Rectal smooth muscle tissue (tissue), 1 donor: Measurements from ENCODE around the gene ZMIZ2.
"Not testable (repeated sequence)": the region's sequence is repeated elsewhere in the genome, so short reads cannot be mapped to it uniquely, and the experiment has no call there.

ENCODE experiments used
- H3K27ac ChIP-seq: one replicate; pipeline ENCODE4 v1.7.0; 2013; ENCODE audit warnings: low read depth, low read length, inconsistent platforms
- H3K27me3 ChIP-seq: one replicate; pipeline ENCODE4 v1.7.0; 2013; ENCODE audit warnings: low read length; ENCODE audit not compliant: control insufficient read depth, insufficient read depth
- H3K36me3 ChIP-seq: one replicate; pipeline ENCODE4 v1.7.0; 2013; ENCODE audit warnings: low read length; ENCODE audit not compliant: control insufficient read depth, insufficient read depth
- H3K4me1 ChIP-seq: one replicate; pipeline ENCODE4 v1.7.0; 2013; ENCODE audit warnings: low read length; ENCODE audit not compliant: control insufficient read depth, insufficient read depth
- H3K4me3 ChIP-seq: one replicate; pipeline ENCODE4 v1.7.0; 2013; ENCODE audit warnings: low read length
- H3K9ac ChIP-seq: one replicate; pipeline ENCODE4 v1.7.0; 2013; ENCODE audit warnings: low read length

ZMIZ2 gene

GRCh38 chr7:44772867-44773266 is 24.2 kb downstream of the ZMIZ2 start:
- H3K27ac ChIP-seq: no peak overlapping the region
- H3K4me1 ChIP-seq: peaks cover 24% of the 10 kb centered on the region
- H3K4me3 ChIP-seq: no peak overlapping the region
- no peaks in the 10 kb centered on the region for H3K36me3 ChIP-seq
- H3K9ac ChIP-seq: no peak overlapping the region
- H3K27me3 ChIP-seq: no peaks in the 10 kb centered on the region

- H3K27ac ChIP-seq, H3K4me3 ChIP-seq, H3K4me1 ChIP-seq, H3K9ac ChIP-seq, H3K36me3 ChIP-seq, H3K27me3 ChIP-seq: not testable (repeated sequence)
These were observed 25.8 kb downstream of the ZMIZ2 start for GRCh38 chr7:44774486-44774885.

- no peaks in the 10 kb centered on the region for H3K4me1 ChIP-seq
- H3K27me3 ChIP-seq: no peaks in the 10 kb centered on the region
- H3K36me3 ChIP-seq: no peaks in the 10 kb centered on the region
- no peak overlapping the region for H3K4me3 ChIP-seq
- no peak overlapping the region for H3K27ac ChIP-seq
- no peak overlapping the region for H3K9ac ChIP-seq
These were observed 26.9 kb downstream of the ZMIZ2 start for GRCh38 chr7:44775383-44776107.

GRCh38 chr7:44776211-44776610 is 27.6 kb downstream of the ZMIZ2 start:
- no peak overlapping the region for H3K9ac ChIP-seq
- H3K36me3 ChIP-seq: no peaks in the 10 kb centered on the region
- no peak overlapping the region for H3K27ac ChIP-seq

DNA sequence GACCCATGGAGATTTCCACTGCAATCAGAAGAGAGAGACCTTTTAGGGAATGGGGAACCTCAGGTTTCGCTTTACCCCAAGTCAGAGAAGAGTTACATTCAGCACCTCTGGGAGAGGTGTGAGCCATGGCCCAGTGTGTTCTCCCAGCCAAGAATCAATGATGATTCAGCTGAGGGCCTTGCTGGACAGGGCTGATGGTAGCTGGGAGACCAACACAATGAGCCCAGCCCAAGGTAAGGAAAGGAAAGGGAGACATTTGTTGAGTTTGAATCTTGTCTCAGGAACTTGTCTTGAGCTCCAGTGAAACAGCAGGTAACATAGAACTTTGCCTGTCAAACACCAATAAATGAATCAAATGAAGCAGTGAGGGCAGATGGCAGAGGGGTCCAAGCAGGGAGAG is 33.8 kb downstream of the ZMIZ2 start:
- no peaks in the 10 kb centered on the region for H3K27me3 ChIP-seq
- H3K27ac ChIP-seq: no peak overlapping the region
- H3K4me3 ChIP-seq: no peak overlapping the region
- no peaks in the 10 kb centered on the region for H3K4me1 ChIP-seq
- no peaks in the 10 kb centered on the region for H3K36me3 ChIP-seq
- no peak overlapping the region for H3K9ac ChIP-seq

More at GRCh38 chr7:44776211-44776610, 27.6 kb downstream of the ZMIZ2 start:
- Histone ChIP-seq H3K27me3 (no peaks in the 10 kb centered on the region), H3K4me1 (no peaks in the 10 kb centered on the region), H3K4me3 (no peak overlapping the region)

- Histone ChIP-seq H3K27me3 (no peaks in the 10 kb centered on the region), H3K36me3 (no peaks in the 10 kb centered on the region), H3K9ac (no peak overlapping the region), H3K27ac (no peak overlapping the region), H3K4me3 (no peak overlapping the region), H3K4me1 (no peaks in the 10 kb centered on the region)
These were observed 34.8 kb downstream of the ZMIZ2 start for GRCh38 chr7:44783407-44783806.

- Histone ChIP-seq H3K27me3 (no peaks in the 10 kb centered on the region), H3K27ac (no peak overlapping the region), H3K36me3 (no peaks in the 10 kb centered on the region), H3K4me1 (no peaks in the 10 kb centered on the region), H3K4me3 (no peak overlapping the region), H3K9ac (no peak overlapping the region)
These were observed 35.7 kb downstream of the ZMIZ2 start for GRCh38 chr7:44784364-44784763.

- not testable (repeated sequence) for H3K27me3 ChIP-seq, H3K4me1 ChIP-seq, H3K27ac ChIP-seq, H3K9ac ChIP-seq, H3K4me3 ChIP-seq, H3K36me3 ChIP-seq
These were observed 36.6 kb downstream of the ZMIZ2 start for GRCh38 chr7:44785218-44785617.

GRCh38 chr7:44787041-44787440 is 38.4 kb downstream of the ZMIZ2 start:
- no peaks in the 10 kb centered on the region for H3K4me1 ChIP-seq
- no peaks in the 10 kb centered on the region for H3K36me3 ChIP-seq
- H3K9ac ChIP-seq: no peak overlapping the region
- no peak overlapping the region for H3K4me3 ChIP-seq
- no peaks in the 10 kb centered on the region for H3K27me3 ChIP-seq
- no peak overlapping the region for H3K27ac ChIP-seq

GRCh38 chr7:44787762-44788161 is 39.1 kb downstream of the ZMIZ2 start:
- Histone ChIP-seq H3K27me3 (no peaks in the 10 kb centered on the region), H3K36me3 (no peaks in the 10 kb centered on the region), H3K9ac (no peak overlapping the region), H3K27ac (no peak overlapping the region), H3K4me3 (no peak overlapping the region), H3K4me1 (no peaks in the 10 kb centered on the region)

GRCh38 chr7:44789990-44790389 is 41.3 kb downstream of the ZMIZ2 start:
- H3K36me3 ChIP-seq: no peaks in the 10 kb centered on the region
- H3K9ac ChIP-seq: no peak overlapping the region
- no peaks in the 10 kb centered on the region for H3K27me3 ChIP-seq
- H3K27ac ChIP-seq: no peak overlapping the region
- no peaks in the 10 kb centered on the region for H3K4me1 ChIP-seq
- no peak overlapping the region for H3K4me3 ChIP-seq

DNA sequence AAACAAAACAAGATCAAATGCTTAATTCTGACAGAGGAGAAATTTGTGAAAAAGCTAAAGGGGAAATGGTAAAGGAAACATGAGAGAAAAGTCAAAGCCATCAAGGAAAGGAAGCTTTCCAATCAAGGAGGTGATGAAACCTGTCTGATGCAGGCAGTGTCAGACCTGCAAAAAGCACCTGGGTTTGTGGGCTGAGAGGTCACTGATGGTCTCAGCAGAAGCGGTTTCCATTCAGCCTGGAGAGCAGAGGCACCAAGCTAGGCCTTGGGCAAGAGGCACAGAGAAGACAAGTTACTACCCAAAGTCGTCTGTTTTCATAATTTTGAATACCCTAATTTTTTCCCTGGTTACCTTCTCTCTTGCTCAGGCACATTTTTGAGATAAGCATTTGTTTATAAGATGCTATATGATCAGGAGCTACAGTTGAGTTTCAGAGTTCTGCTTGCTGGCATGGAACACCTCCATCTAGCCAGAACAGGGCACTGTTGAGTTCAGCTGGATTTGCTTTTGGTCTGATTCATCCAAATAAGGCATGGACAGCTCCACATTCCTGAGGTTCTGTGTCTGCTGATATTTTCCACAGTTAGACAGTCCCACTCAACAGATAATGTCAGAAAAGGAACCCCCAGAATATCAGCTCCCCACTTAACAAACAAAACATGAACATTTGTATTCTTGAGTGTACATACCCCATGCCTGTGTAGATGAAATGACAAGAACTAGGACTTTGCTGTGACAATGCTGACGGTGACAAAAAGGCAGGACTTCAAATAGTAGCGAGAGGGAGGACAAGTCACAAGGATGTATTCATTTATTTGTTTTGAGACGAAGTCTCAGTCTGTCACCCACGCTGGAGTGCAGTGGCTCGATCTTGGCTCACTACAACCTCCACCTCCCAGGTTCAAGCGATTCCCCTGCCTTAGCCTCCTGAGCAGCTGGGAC is 42.9 kb downstream of the ZMIZ2 start:
- no peaks in the 10 kb centered on the region for H3K4me1 ChIP-seq
- H3K27me3 ChIP-seq: no peaks in the 10 kb centered on the region
- H3K27ac ChIP-seq: no peak overlapping the region
- no peak overlapping the region for H3K4me3 ChIP-seq
- H3K36me3 ChIP-seq: no peaks in the 10 kb centered on the region
- H3K9ac ChIP-seq: no peak overlapping the region
